Measurements from ENCODE around the gene KRT71. TPM values are rescaled to one million over a fixed set of nuclear protein-coding genes. Genes with fewer than 3 reads are reported as not detected.
A peak's percentile ranks its signal among the peaks of the same experiment; 100 is the strongest.

The KRT71 gene
- total RNA-seq, 3 donors from 2014 or later, result not detected

- Histone ChIP-seq H3K4me3 (no peak overlapping the region), H3K4me1 (ENCODE audit: low read depth) (no peaks in the 10 kb centered on the region), H3K36me3 (ENCODE audit: low read depth) (no peaks in the 10 kb centered on the region), H3K9me3 (no peaks in the 10 kb centered on the region)
- TF ChIP-seq, protein P1, sequence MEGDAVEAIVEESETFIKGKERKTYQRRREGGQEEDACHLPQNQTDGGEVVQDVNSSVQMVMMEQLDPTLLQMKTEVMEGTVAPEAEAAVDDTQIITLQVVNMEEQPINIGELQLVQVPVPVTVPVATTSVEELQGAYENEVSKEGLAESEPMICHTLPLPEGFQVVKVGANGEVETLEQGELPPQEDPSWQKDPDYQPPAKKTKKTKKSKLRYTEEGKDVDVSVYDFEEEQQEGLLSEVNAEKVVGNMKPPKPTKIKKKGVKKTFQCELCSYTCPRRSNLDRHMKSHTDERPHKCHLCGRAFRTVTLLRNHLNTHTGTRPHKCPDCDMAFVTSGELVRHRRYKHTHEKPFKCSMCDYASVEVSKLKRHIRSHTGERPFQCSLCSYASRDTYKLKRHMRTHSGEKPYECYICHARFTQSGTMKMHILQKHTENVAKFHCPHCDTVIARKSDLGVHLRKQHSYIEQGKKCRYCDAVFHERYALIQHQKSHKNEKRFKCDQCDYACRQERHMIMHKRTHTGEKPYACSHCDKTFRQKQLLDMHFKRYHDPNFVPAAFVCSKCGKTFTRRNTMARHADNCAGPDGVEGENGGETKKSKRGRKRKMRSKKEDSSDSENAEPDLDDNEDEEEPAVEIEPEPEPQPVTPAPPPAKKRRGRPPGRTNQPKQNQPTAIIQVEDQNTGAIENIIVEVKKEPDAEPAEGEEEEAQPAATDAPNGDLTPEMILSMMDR (IDR thresholded peaks at IDR 0.05), result no peak
- ATAC-seq (no peak), DNase-seq (no peak)
- intact Hi-C loops (cut with DNase I, micrococcal nuclease), result no loop called here
These were observed 15.2 kb upstream of the KRT71 start for GRCh38 chr12:52568111-52568510.

GRCh38 chr12:52566847-52567291 lies 13.9 kb upstream of the KRT71 start:
- Histone ChIP-seq H3K9me3 (no peaks in the 10 kb centered on the region), H3K4me3 (no peak overlapping the region), H3K4me1 (ENCODE audit: low read depth) (no peaks in the 10 kb centered on the region), H3K36me3 (ENCODE audit: low read depth) (no peaks in the 10 kb centered on the region)
- ATAC-seq (no peak), DNase-seq (no peak)
- intact Hi-C loops (cut with DNase I, micrococcal nuclease), result no loop called here
- TF ChIP-seq, protein P1 (IDR thresholded peaks at IDR 0.05), result no peak

GRCh38 chr12:52564582-52564981 lies 11.6 kb upstream of the KRT71 start:
- ATAC-seq (no peak), DNase-seq (no peak)
- no peak overlapping the region for H3K4me3 ChIP-seq
- intact Hi-C loops (cut with DNase I, micrococcal nuclease), result no loop called here
- H3K9me3 ChIP-seq, result no peaks in the 10 kb centered on the region
- TF ChIP-seq, protein P1 (IDR thresholded peaks at IDR 0.05), result no peak
- H3K36me3 ChIP-seq (ENCODE audit: low read depth), result no peaks in the 10 kb centered on the region
- no peaks in the 10 kb centered on the region for H3K4me1 ChIP-seq (ENCODE audit: low read depth)

- Histone ChIP-seq H3K9me3 (no peaks in the 10 kb centered on the region), H3K4me1 (ENCODE audit: low read depth) (no peaks in the 10 kb centered on the region), H3K36me3 (ENCODE audit: low read depth) (no peaks in the 10 kb centered on the region), H3K4me3 (no peak overlapping the region)
- peak; percentile 50 for ATAC-seq
- peak in 1 of 3 donors; percentile 15 for DNase-seq
- intact Hi-C loops (cut with DNase I, micrococcal nuclease), result no loop called here
- TF ChIP-seq, protein P1 (IDR thresholded peaks at IDR 0.05), result no peak
These were observed 9.0 kb upstream of the KRT71 start for GRCh38 chr12:52561880-52562449.

- H3K9me3 ChIP-seq, result no peaks in the 10 kb centered on the region
- TF ChIP-seq, protein P1 (IDR thresholded peaks at IDR 0.05), result no peak
- no peaks in the 10 kb centered on the region for H3K36me3 ChIP-seq (ENCODE audit: low read depth)
- H3K4me1 ChIP-seq (ENCODE audit: low read depth), result no peaks in the 10 kb centered on the region
- DNase-seq, result no peak
- H3K4me3 ChIP-seq, result no peak overlapping the region
- ATAC-seq, result no peak
- intact Hi-C loops (cut with DNase I, micrococcal nuclease), result no loop called here
These were observed 7.0 kb upstream of the KRT71 start for GRCh38 chr12:52559979-52560378.
